GM19452 (cell line): ENCODE measurements around the gene BRF1.
"Not testable (repeated sequence)": the region's sequence is repeated elsewhere in the genome, so short reads cannot be mapped to it uniquely, and the experiment has no call there.

Experiments
- ATAC-seq: cut with Tn5 transposase; IDR thresholded peaks from one replicate; pipeline ENCODE4 v1.9.1; 2021; ENCODE audit not compliant: unreplicated experiment

Gene BRF1

GRCh38 chr14:105332350-105332874, 31.6 kb upstream of the BRF1 start:
- no peak for ATAC-seq

GRCh38 chr14:105331575-105332349, 31.0 kb upstream of the BRF1 start:
- no peak for ATAC-seq

- ATAC-seq = no peak
These were observed 29.7 kb upstream of the BRF1 start for GRCh38 chr14:105330491-105330895.

- no peak for ATAC-seq
These were observed 28.8 kb upstream of the BRF1 start for GRCh38 chr14:105329411-105330150.

- ATAC-seq = no peak
These were observed 28.0 kb upstream of the BRF1 start for GRCh38 chr14:105328678-105329390.

- ATAC-seq = no peak
These were observed 27.4 kb upstream of the BRF1 start for GRCh38 chr14:105328070-105328677.

- ATAC-seq = not testable (repeated sequence)
These were observed 26.9 kb upstream of the BRF1 start for GRCh38 chr14:105327695-105328045.

GRCh38 chr14:105326891-105327694, 26.3 kb upstream of the BRF1 start:
- no peak for ATAC-seq

GRCh38 chr14:105326568-105326867, 25.7 kb upstream of the BRF1 start:
- no peak for ATAC-seq

- no peak for ATAC-seq
These were observed 25.1 kb upstream of the BRF1 start for GRCh38 chr14:105325716-105326567.

GRCh38 chr14:105325303-105325702, 24.5 kb upstream of the BRF1 start:
- ATAC-seq = no peak

GRCh38 chr14:105324871-105325270, 24.1 kb upstream of the BRF1 start:
- no peak for ATAC-seq

GRCh38 chr14:105324080-105324778, 23.4 kb upstream of the BRF1 start:
- ATAC-seq = no peak

GRCh38 chr14:105323663-105324062, 22.9 kb upstream of the BRF1 start:
- ATAC-seq = no peak

- no peak for ATAC-seq
These were observed 22.2 kb upstream of the BRF1 start for GRCh38 chr14:105322791-105323556.

GRCh38 chr14:105317546-105317945, 16.7 kb upstream of the BRF1 start:
- no peak for ATAC-seq

- no peak for ATAC-seq
These were observed 16.2 kb upstream of the BRF1 start for GRCh38 chr14:105316968-105317510.

GRCh38 chr14:105316577-105316941, 15.8 kb upstream of the BRF1 start:
- no peak for ATAC-seq
